ENCODE results near the gene RCL1.

RCL1 gene

DNA sequence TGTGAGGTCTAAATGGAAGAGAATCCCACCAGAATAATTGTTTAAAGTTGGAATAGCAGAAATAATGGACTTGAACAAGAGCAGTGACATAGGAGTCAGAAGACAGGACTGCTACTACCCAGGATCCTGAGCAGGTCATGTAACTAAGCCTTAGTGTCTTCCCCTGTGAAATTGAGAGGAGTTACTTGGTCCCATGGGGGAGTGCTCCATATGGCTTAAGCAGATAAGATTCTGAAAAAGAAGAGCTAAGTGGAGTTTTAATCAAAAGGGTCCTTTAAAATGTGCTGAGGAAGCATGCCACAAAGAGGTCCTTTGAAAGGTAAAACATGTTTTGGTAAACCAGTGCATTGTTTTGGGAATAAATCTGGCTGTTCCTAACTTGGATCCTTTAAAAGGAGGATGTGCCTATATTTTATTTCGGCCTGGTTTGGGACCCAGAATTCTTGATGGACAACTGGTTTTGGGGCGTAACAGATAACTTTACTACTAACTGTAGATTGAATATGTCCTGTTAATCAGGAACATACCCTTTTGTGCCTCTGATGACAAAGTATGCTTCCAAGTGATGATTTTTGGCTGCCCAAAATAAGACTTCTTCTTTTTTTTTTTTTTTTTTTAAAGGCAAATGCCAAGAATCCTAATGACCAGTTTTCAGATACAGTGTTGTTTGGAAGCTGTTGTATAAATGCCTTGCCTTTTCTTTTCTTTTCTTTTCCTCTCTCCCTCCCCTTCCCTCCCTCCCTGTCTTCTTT is 5.7 kb downstream of the RCL1 start:
- Histone ChIP-seq H3K36me3 (ENCODE audit: control insufficient read depth, insufficient read depth, low read length) (no peaks in the 10 kb centered on the region), H3K9ac (ENCODE audit: low read length) (no peak overlapping the region), H3K9me3 (ENCODE audit: control insufficient read depth, insufficient read depth, low read depth, low read length) (no peaks in the 10 kb centered on the region), H3K27me3 (ENCODE audit: control insufficient read depth, insufficient read depth, low read length) (no peaks in the 10 kb centered on the region), H3K4me3 (ENCODE audit: low read depth, low read length) (no peak overlapping the region), H3K4me1 (ENCODE audit: control insufficient read depth, insufficient read depth, low read length) (peaks cover 23% of the 10 kb centered on the region), H3K27ac (ENCODE audit: low read depth, low read length) (no peak overlapping the region)

DNA sequence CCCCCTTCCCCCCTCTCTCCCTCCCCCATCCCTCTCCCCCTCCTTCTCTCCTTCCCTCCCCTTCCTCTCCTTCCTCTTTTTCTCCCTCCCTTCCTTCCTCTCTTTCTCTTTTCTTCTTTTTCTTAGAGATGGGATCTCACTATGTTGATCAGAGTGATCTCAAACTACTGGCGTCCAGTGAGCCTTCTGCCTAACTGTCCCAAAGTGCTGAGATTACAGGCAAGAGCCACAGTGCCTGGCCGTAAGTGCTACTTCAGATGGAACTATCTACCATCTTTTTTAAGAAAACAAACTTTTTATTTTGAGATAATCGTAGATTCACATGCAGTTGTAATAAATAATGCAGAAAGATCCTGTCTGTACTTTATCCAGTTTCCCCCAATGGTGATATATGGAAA is 6.3 kb downstream of the RCL1 start:
- H3K9ac ChIP-seq (ENCODE audit: low read length), result no peak overlapping the region
- no peaks in the 10 kb centered on the region for H3K9me3 ChIP-seq (ENCODE audit: control insufficient read depth, insufficient read depth, low read depth, low read length)
- no peak overlapping the region for H3K27ac ChIP-seq (ENCODE audit: low read depth, low read length)
- no peaks in the 10 kb centered on the region for H3K36me3 ChIP-seq (ENCODE audit: control insufficient read depth, insufficient read depth, low read length)
- peaks cover 20% of the 10 kb centered on the region for H3K4me1 ChIP-seq (ENCODE audit: control insufficient read depth, insufficient read depth, low read length)
- H3K27me3 ChIP-seq (ENCODE audit: control insufficient read depth, insufficient read depth, low read length), result no peaks in the 10 kb centered on the region
- no peak overlapping the region for H3K4me3 ChIP-seq (ENCODE audit: low read depth, low read length)

GRCh38 chr9:4799775-4800174 is 7.0 kb downstream of the RCL1 start:
- H3K9me3 ChIP-seq (ENCODE audit: control insufficient read depth, insufficient read depth, low read depth, low read length), result no peaks in the 10 kb centered on the region; the same call in 1 of the 2 replicates
- no peak overlapping the region for H3K9ac ChIP-seq (ENCODE audit: low read length)
- peaks cover 3% of the 10 kb centered on the region; the same call in 1 of the 2 replicates for H3K36me3 ChIP-seq (ENCODE audit: control insufficient read depth, insufficient read depth, low read length)
- no peak overlapping the region for H3K27ac ChIP-seq (ENCODE audit: low read depth, low read length)
- peaks cover 16% of the 10 kb centered on the region for H3K4me1 ChIP-seq (ENCODE audit: control insufficient read depth, insufficient read depth, low read length)
- no peaks in the 10 kb centered on the region for H3K27me3 ChIP-seq (ENCODE audit: control insufficient read depth, insufficient read depth, low read length)
- no peak overlapping the region for H3K4me3 ChIP-seq (ENCODE audit: low read depth, low read length)

DNA sequence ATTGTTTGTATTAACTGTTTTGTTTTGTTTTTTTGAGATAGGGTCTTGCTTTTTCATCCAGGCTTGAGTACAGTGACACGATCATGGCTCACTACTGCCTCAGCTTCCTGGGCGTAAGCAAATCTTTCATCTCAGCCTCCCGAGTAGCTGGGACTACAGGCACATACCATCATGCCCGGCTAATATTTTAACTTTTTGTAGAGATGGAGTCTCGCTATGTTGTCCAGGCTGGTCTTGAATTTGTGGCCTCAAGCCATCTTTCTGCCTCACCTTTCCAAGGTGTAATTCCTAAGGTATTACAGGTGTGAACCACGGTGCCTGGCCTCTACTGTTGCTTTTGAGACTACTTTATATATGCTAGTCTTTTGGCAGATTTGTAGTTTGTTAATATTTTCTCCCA is 8.4 kb downstream of the RCL1 start:
- H3K36me3 ChIP-seq (ENCODE audit: control insufficient read depth, insufficient read depth, low read length), result peaks cover 4% of the 10 kb centered on the region; the same call in 1 of the 2 replicates
- no peak overlapping the region for H3K4me3 ChIP-seq (ENCODE audit: low read depth, low read length)
- H3K27ac ChIP-seq (ENCODE audit: low read depth, low read length), result no peak overlapping the region
- no peak overlapping the region for H3K9ac ChIP-seq (ENCODE audit: low read length)
- peaks cover 16% of the 10 kb centered on the region for H3K4me1 ChIP-seq (ENCODE audit: control insufficient read depth, insufficient read depth, low read length)
- no peaks in the 10 kb centered on the region; the same call in 1 of the 2 replicates for H3K9me3 ChIP-seq (ENCODE audit: control insufficient read depth, insufficient read depth, low read depth, low read length)
- H3K27me3 ChIP-seq (ENCODE audit: control insufficient read depth, insufficient read depth, low read length), result no peaks in the 10 kb centered on the region

DNA sequence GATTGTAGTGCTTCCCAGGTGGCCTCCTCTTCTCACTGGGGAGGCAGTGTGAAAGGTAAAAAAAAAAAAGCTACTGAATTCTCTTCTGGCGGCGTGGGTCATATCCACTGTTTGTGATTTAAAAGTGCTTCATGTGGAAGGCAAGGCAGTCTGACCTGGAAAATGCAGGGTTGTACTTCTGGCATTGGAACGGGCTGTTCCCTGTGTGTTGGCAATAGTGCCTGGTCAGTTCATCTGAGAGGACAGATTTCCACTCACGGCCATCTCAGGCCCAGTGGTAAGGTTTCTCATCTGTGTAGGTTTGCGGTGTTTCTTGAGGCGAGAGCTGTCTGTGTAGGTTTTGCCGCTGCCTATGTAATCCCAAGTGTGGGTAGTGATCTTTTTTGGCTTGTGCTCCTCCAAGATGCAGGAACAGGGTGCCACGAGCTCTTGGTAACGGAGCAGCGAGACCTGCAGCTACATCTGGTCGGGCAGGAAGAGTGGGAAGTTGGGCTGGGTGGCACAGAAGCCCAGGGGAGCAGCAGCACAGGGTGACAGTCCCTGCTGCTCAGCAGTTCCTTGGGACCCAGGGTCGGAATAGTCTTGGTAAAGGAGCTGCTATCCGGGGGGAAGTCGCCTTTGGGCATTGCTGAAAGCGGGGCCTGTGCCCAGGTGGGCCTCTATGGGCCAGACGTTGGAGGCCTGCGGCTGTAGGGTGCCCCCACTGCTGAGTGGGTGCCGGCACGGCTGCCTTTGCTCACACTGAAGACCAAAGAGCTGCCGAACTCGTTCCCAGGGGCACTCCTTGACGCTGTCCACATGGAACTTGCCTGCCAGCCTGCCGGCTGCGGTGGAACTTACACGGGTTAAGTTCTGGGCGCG is 11.2 kb downstream of the RCL1 start:
- H3K27ac ChIP-seq (ENCODE audit: low read depth, low read length), result no peak overlapping the region
- H3K36me3 ChIP-seq (ENCODE audit: control insufficient read depth, insufficient read depth, low read length), result peaks cover 4% of the 10 kb centered on the region; the same call in 1 of the 2 replicates
- H3K4me3 ChIP-seq (ENCODE audit: low read depth, low read length), result no peak overlapping the region
- H3K9ac ChIP-seq (ENCODE audit: low read length), result no peak overlapping the region
- H3K9me3 ChIP-seq (ENCODE audit: control insufficient read depth, insufficient read depth, low read depth, low read length), result no peaks in the 10 kb centered on the region; the same call in 1 of the 2 replicates
- peaks cover 4% of the 10 kb centered on the region; the same call in 1 of the 2 replicates for H3K4me1 ChIP-seq (ENCODE audit: control insufficient read depth, insufficient read depth, low read length)
- H3K27me3 ChIP-seq (ENCODE audit: control insufficient read depth, insufficient read depth, low read length), result no peaks in the 10 kb centered on the region

- Histone ChIP-seq H3K9me3 (ENCODE audit: control insufficient read depth, insufficient read depth, low read depth, low read length) (no peaks in the 10 kb centered on the region; the same call in 1 of the 2 replicates), H3K27me3 (ENCODE audit: control insufficient read depth, insufficient read depth, low read length) (no peaks in the 10 kb centered on the region), H3K4me1 (ENCODE audit: control insufficient read depth, insufficient read depth, low read length) (no peaks in the 10 kb centered on the region; the same call in 1 of the 2 replicates), H3K9ac (ENCODE audit: low read length) (no peak overlapping the region), H3K4me3 (ENCODE audit: low read depth, low read length) (no peak overlapping the region), H3K36me3 (ENCODE audit: control insufficient read depth, insufficient read depth, low read length) (peaks cover 4% of the 10 kb centered on the region; the same call in 1 of the 2 replicates), H3K27ac (ENCODE audit: low read depth, low read length) (no peak overlapping the region)
These were observed 11.8 kb downstream of the RCL1 start for GRCh38 chr9:4804531-4805016.

DNA sequence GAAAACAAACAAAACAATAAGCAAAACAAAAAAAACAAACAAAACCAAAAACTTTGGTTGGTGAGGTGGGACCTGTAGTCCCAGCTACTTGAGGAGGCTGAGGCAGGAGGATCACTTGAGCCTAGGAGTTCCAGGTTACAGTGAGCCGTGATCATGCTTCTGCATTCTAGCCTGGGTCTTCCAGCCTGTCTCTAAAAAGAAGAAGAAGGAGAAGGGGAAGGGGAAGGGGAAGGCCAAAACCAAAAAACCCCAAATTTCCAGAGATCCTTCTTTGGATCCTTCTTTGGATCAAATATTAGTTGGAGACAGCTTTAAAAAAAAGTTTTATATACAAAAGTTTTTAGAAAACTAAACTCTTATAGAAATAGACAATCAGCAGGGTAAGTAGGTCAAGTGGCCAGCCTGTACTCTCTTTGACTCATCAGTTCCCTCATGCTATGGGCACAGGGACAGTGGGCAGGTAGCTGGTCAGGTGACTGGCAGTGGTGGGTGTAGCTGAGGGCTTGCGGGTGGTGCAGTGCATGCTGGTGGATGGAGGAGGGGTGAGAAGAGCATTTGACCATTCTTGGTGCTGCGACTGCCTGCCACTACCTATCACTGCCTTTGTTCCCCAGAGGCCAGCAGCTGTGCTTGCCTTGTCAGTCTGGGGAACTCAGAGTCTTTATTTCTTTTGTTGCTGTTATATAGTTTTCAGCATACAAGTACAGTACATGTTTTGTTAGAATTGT is 12.6 kb downstream of the RCL1 start:
- Histone ChIP-seq H3K9ac (ENCODE audit: low read length) (no peak overlapping the region), H3K36me3 (ENCODE audit: control insufficient read depth, insufficient read depth, low read length) (peaks cover 4% of the 10 kb centered on the region; the same call in 1 of the 2 replicates), H3K4me1 (ENCODE audit: control insufficient read depth, insufficient read depth, low read length) (no peaks in the 10 kb centered on the region; the same call in 1 of the 2 replicates), H3K9me3 (ENCODE audit: control insufficient read depth, insufficient read depth, low read depth, low read length) (no peaks in the 10 kb centered on the region; the same call in 1 of the 2 replicates), H3K27me3 (ENCODE audit: control insufficient read depth, insufficient read depth, low read length) (no peaks in the 10 kb centered on the region), H3K4me3 (ENCODE audit: low read depth, low read length) (no peak overlapping the region), H3K27ac (ENCODE audit: low read depth, low read length) (no peak overlapping the region)

- no peaks in the 10 kb centered on the region; the same call in 1 of the 2 replicates for H3K9me3 ChIP-seq (ENCODE audit: control insufficient read depth, insufficient read depth, low read depth, low read length)
- no peaks in the 10 kb centered on the region for H3K36me3 ChIP-seq (ENCODE audit: control insufficient read depth, insufficient read depth, low read length)
These were observed 17.8 kb downstream of the RCL1 start for GRCh38 chr9:4810565-4810964.

GRCh38 chr9:4811824-4812223 is 19.1 kb downstream of the RCL1 start:
- no peak overlapping the region for H3K9ac ChIP-seq (ENCODE audit: low read length)
- H3K4me3 ChIP-seq (ENCODE audit: low read depth, low read length), result no peak overlapping the region
- no peaks in the 10 kb centered on the region for H3K27me3 ChIP-seq (ENCODE audit: control insufficient read depth, insufficient read depth, low read length)
- no peaks in the 10 kb centered on the region; the same call in 1 of the 2 replicates for H3K9me3 ChIP-seq (ENCODE audit: control insufficient read depth, insufficient read depth, low read depth, low read length)
- no peaks in the 10 kb centered on the region for H3K36me3 ChIP-seq (ENCODE audit: control insufficient read depth, insufficient read depth, low read length)
- H3K4me1 ChIP-seq (ENCODE audit: control insufficient read depth, insufficient read depth, low read length), result no peaks in the 10 kb centered on the region
- no peak overlapping the region for H3K27ac ChIP-seq (ENCODE audit: low read depth, low read length)

More at GRCh38 chr9:4810565-4810964, 17.8 kb downstream of the RCL1 start:
- H3K27ac ChIP-seq (ENCODE audit: low read depth, low read length), result no peak overlapping the region
- no peaks in the 10 kb centered on the region for H3K27me3 ChIP-seq (ENCODE audit: control insufficient read depth, insufficient read depth, low read length)
- H3K4me1 ChIP-seq (ENCODE audit: control insufficient read depth, insufficient read depth, low read length), result no peaks in the 10 kb centered on the region; the same call in 1 of the 2 replicates
- no peak overlapping the region for H3K4me3 ChIP-seq (ENCODE audit: low read depth, low read length)
- H3K9ac ChIP-seq (ENCODE audit: low read length), result no peak overlapping the region

DNA sequence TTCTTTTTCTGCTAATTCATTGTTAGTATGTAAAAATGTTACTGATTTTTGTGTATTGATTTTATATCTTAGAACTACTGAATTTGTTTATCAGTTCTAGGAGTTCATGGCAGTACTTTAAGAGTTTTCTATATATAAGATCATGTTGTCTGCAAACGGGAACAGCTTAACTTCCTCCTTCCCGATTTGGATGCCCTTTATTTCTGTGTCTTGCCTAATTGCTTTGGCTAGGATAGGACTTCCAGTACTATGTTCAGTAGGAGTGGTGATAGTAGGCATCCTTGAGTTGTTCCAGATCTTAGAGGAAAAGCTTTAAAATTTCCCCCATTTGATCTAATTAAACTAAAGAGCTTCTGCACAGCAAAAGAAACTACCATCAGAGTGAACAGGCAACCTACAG is 20.1 kb downstream of the RCL1 start:
- Histone ChIP-seq H3K4me1 (ENCODE audit: control insufficient read depth, insufficient read depth, low read length) (no peaks in the 10 kb centered on the region), H3K36me3 (ENCODE audit: control insufficient read depth, insufficient read depth, low read length) (no peaks in the 10 kb centered on the region), H3K27ac (ENCODE audit: low read depth, low read length) (no peak overlapping the region), H3K9ac (ENCODE audit: low read length) (no peak overlapping the region), H3K4me3 (ENCODE audit: low read depth, low read length) (no peak overlapping the region), H3K27me3 (ENCODE audit: control insufficient read depth, insufficient read depth, low read length) (no peaks in the 10 kb centered on the region), H3K9me3 (ENCODE audit: control insufficient read depth, insufficient read depth, low read depth, low read length) (no peaks in the 10 kb centered on the region)

All from HUES6 (cell line).